Neutrophil (primary cell): Measurements from ENCODE around the gene DOK1.

ENCODE experiments used
- H3K27ac ChIP-seq: fragments of 200-600 bp; sonication (generic); 2 replicates; pipeline ENCODE4 v1.5.1; 2016; ENCODE audit warnings: mild to moderate bottlenecking, moderate library complexity
- H3K27me3 ChIP-seq: fragments of 200-600 bp; sonication (generic); 2 replicates; pipeline ENCODE4 v1.6.0; 2016; ENCODE audit warnings: mild to moderate bottlenecking
- H3K36me3 ChIP-seq: fragments of 200-600 bp; sonication (generic); 2 replicates; pipeline ENCODE4 v1.5.1; 2017
- H3K4me1 ChIP-seq, 2 experiments: fragments of 200-600 bp in 1 of 2; sonication (generic) in 1 of 2; 1 replicate in 1 of 2; 2 replicates in 1 of 2; pipeline versions ENCODE4 v1.5.1 to v1.6.1; 2013 to 2016; ENCODE audit warnings: low read depth in 1 of 2, low read length in 1 of 2, mild to moderate bottlenecking in 1 of 2, moderate library complexity in 1 of 2; ENCODE audit not compliant: control insufficient read depth in 1 of 2, insufficient read depth in 1 of 2
- H3K4me3 ChIP-seq, 2 experiments: fragments of 200-600 bp in 1 of 2; sonication (generic) in 1 of 2; 1 replicate in 1 of 2; 2 replicates in 1 of 2; pipeline ENCODE4 v1.5.1; 2013 to 2016; ENCODE audit warnings: low read depth in 1 of 2, low read length in 1 of 2, mild to moderate bottlenecking in 1 of 2, moderate library complexity in 1 of 2
- H3K9me3 ChIP-seq: fragments of 200-600 bp; sonication (generic); 2 replicates; pipeline ENCODE4 v1.5.1; 2016
- TF ChIP-seq, protein P1 (sequence below): fragments of 200-600 bp; sonication (generic); IDR thresholded peaks from 2 replicates; pipeline ENCODE4 v1.5.1; 2016; ENCODE audit warnings: antibody characterized with exemption

The DOK1 gene

DNA sequence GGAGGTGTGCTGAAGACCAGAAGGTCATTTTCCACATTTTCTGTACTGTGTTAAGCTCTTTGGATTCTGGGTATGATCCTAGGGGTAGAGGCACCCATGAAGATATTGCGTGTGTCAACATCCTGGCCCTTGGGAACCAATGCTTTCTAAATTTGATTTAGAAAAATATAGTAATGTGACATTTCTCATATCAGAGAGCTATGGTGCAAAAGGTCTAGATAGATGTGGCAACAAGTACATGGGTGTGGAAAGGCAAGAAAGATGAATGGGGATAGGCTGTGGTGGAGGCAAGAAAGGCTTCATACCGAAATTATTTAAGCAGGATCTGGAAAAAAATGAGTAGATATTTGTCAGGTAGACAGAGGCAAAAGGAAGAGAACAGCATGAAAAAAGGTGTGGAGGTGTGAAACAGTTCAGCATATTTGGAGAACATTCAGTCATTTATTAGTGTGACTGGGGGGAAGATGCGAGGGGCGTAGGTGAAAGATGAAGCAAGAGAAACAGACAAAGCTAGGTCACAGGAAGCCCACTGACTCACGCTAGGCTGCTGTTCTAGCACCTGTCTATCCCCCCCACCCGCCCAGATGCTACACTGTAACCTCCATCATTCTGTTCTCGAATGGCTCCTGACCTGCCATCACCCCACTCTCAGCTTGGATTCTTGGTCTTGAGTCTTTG, 11.7 kb downstream of the DOK1 start:
- no peak overlapping the region for H3K4me3 ChIP-seq
- no peaks in the 10 kb centered on the region for H3K36me3 ChIP-seq
- no peaks in the 10 kb centered on the region for H3K9me3 ChIP-seq
- H3K27me3 ChIP-seq, result no peaks in the 10 kb centered on the region
- no peak overlapping the region for H3K27ac ChIP-seq
- peaks cover 14 to 17% of the 10 kb centered on the region in 2 experiments for H3K4me1 ChIP-seq
- TF ChIP-seq, protein P1, sequence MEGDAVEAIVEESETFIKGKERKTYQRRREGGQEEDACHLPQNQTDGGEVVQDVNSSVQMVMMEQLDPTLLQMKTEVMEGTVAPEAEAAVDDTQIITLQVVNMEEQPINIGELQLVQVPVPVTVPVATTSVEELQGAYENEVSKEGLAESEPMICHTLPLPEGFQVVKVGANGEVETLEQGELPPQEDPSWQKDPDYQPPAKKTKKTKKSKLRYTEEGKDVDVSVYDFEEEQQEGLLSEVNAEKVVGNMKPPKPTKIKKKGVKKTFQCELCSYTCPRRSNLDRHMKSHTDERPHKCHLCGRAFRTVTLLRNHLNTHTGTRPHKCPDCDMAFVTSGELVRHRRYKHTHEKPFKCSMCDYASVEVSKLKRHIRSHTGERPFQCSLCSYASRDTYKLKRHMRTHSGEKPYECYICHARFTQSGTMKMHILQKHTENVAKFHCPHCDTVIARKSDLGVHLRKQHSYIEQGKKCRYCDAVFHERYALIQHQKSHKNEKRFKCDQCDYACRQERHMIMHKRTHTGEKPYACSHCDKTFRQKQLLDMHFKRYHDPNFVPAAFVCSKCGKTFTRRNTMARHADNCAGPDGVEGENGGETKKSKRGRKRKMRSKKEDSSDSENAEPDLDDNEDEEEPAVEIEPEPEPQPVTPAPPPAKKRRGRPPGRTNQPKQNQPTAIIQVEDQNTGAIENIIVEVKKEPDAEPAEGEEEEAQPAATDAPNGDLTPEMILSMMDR, result no peak

- H3K36me3 ChIP-seq, result no peaks in the 10 kb centered on the region
- H3K4me1 ChIP-seq, result peaks cover 17 to 19% of the 10 kb centered on the region in 2 experiments
- H3K27ac ChIP-seq, result no peak overlapping the region
- H3K9me3 ChIP-seq, result no peaks in the 10 kb centered on the region
- TF ChIP-seq, protein P1, result no peak
- H3K4me3 ChIP-seq, result no peak overlapping the region
- H3K27me3 ChIP-seq, result no peaks in the 10 kb centered on the region
Observed at GRCh38 chr2:74566754-74567085, 12.2 kb downstream of the DOK1 start.

DNA sequence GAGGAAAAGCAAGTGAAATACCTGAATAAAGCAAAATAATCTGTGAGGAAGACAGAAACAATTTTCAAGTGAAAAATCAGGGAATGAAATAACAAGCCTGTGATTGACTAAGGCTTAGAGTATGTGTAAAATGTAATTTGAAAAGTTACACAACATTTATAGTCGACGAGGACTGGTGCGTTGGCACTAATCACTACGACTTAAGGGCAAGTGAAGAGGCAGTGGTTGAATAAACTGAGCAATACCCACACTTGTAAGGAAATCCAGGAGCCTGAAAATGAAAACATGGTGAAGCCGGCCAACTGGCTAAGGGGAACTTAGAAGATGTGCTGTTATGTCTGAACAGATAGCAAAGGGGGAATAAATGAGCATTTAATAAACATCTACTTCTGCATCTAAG, 13.4 kb downstream of the DOK1 start:
- Histone ChIP-seq H3K4me3 (no peak overlapping the region), H3K27ac (no peak overlapping the region), H3K27me3 (no peaks in the 10 kb centered on the region), H3K36me3 (no peaks in the 10 kb centered on the region), H3K4me1 (peaks cover 6 to 9% of the 10 kb centered on the region in 2 experiments), H3K9me3 (no peaks in the 10 kb centered on the region)
- TF ChIP-seq, protein P1, result no peak

DNA sequence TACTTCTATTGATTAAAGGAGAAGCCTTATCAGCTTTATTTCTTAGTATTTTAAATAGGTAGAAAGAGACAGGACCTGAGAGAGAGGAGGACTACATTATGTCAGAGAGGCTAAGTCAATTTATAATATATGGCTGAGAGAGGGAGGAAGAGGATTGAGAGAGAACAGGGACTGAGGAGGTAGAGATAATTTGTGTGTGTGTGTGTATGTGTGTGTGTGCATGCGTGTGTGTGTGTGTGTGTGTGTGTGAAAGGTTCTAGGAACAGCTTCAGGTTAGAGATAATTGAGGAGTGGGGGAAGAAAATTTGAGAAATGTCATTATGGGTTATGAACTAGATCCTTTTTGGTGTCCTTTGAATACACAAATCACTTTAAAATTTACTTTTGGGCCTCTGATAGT, 15.2 kb downstream of the DOK1 start:
- TF ChIP-seq, protein P1, result no peak
- Histone ChIP-seq H3K9me3 (no peaks in the 10 kb centered on the region), H3K27me3 (no peaks in the 10 kb centered on the region), H3K4me1 (peaks cover 21 to 24% of the 10 kb centered on the region in 2 experiments), H3K36me3 (no peaks in the 10 kb centered on the region), H3K27ac (no peak overlapping the region), H3K4me3 (no peak overlapping the region)

DNA sequence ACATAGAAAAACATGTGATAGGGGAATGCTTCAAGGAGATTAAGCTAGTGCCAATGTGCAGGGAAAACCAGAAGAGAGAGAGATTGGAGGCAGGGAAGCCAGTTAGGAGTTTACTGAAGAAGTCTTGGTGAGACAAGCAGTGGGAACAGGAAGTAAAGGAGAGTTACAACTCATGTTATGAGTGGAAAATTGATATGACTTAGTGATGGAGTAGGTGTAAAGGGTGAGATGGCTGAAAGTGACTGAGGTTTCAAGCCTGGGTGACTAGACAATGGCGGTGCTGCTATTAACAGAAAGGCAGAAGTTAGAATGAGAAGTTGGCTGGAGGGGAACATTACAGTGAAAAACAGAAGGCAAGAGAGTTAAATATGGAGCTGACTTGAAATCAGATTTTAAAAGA, 16.5 kb downstream of the DOK1 start:
- H3K4me3 ChIP-seq, result no peak overlapping the region
- H3K4me1 ChIP-seq, result peaks cover 35 to 38% of the 10 kb centered on the region in 2 experiments
- no peaks in the 10 kb centered on the region for H3K27me3 ChIP-seq
- TF ChIP-seq, protein P1, result no peak
- H3K9me3 ChIP-seq, result no peaks in the 10 kb centered on the region
- no peaks in the 10 kb centered on the region for H3K36me3 ChIP-seq
- peak overlapping the region; percentile 58 for H3K27ac ChIP-seq
